ENCODE data around the gene KLF7. TPM values are rescaled to one million over a fixed set of nuclear protein-coding genes. Genes with fewer than 3 reads are reported as not detected.
"Not testable (repeated sequence)": the region's sequence is repeated elsewhere in the genome, so short reads cannot be mapped to it uniquely, and the experiment has no call there.

Gene KLF7
- polyA plus RNA-seq, 2 of the 4 experiments (the other 2 are of a cell fraction), result 17.8 to 29.8 TPM

DNA sequence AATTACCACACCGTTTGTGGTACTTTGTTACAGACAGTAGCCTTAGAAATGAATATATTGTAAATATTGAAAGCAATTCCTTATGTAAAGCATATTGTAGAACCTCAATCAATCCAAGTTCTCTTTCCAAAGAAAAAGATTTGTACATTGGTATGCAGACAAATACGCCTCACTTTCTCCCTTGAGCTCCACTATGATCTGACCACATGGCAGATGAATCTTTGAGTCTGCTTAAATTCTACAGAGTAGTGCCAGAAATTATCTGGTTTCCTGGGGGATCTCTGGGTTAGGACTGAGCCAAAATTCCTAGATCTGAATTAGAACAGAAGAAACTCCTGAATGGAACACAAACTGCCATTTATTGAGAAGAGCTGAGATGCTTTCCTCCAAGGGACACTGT lies 127.4 kb downstream of the KLF7 start:
- H3K4me3 ChIP-seq, result no peak overlapping the region
- CTCF ChIA-PET, result interaction anchor here (1.4 kb wide), 1 partner anchor 10 kb away, joined by 3 read pairs; no protein-coding TSS in a partner anchor
- H3K27ac ChIP-seq, result no peak overlapping the region
- TF ChIP-seq PHF8 (IDR thresholded peaks at IDR 0.05; ENCODE audit: borderline replicate concordance, low read depth), result no peak
- no peak for TF ChIP-seq GATA3 (IDR thresholded peaks at IDR 0.05; ENCODE audit: borderline replicate concordance)
- no peak for TF ChIP-seq CHD2 (IDR thresholded peaks at IDR 0.05; ENCODE audit: low read length, partially characterized antibody)
- TF ChIP-seq, protein P1, sequence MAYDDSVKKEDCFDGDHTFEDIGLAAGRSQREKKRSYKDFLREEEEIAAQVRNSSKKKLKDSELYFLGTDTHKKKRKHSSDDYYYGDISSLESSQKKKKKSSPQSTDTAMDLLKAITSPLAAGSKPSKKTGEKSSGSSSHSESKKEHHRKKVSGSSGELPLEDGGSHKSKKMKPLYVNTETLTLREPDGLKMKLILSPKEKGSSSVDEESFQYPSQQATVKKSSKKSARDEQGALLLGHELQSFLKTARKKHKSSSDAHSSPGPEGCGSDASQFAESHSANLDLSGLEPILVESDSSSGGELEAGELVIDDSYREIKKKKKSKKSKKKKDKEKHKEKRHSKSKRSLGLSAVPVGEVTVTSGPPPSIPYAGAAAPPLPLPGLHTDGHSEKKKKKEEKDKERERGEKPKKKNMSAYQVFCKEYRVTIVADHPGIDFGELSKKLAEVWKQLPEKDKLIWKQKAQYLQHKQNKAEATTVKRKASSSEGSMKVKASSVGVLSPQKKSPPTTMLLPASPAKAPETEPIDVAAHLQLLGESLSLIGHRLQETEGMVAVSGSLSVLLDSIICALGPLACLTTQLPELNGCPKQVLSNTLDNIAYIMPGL (CRISPR knock-in tag; IDR thresholded peaks at IDR 0.05; ENCODE audit: borderline replicate concordance), result no peak
- no peak for TF ChIP-seq BHLHE40 (IDR thresholded peaks at IDR 0.05; ENCODE audit: low read depth, low read length)
- TF ChIP-seq, protein P2, sequence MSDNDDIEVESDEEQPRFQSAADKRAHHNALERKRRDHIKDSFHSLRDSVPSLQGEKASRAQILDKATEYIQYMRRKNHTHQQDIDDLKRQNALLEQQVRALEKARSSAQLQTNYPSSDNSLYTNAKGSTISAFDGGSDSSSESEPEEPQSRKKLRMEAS (IDR thresholded peaks at IDR 0.05), result no peak
- TF ChIP-seq SREBF2 (IDR thresholded peaks at IDR 0.05), result no peak
- TF ChIP-seq RARB (CRISPR knock-in tag; IDR thresholded peaks at IDR 0.05), result no peak
- no peak for TF ChIP-seq CBX2 (IDR thresholded peaks at IDR 0.05; ENCODE audit: borderline replicate concordance, low read depth)
- TF ChIP-seq ZSCAN20 (CRISPR knock-in tag; IDR thresholded peaks at IDR 0.05), result no peak
- no peak for TF ChIP-seq KDM5A (IDR thresholded peaks at IDR 0.05)
- no peak for TF ChIP-seq CHD4 (IDR thresholded peaks at IDR 0.05; ENCODE audit: borderline replicate concordance)
- no peak for TF ChIP-seq HDAC2 (IDR thresholded peaks at IDR 0.05)
- TF ChIP-seq MAZ (IDR thresholded peaks at IDR 0.05; ENCODE audit: borderline replicate concordance, low read depth, low read length), result no peak
- no peak for TF ChIP-seq SMC3 (IDR thresholded peaks at IDR 0.05)
- TF ChIP-seq ZC3H11A (IDR thresholded peaks at IDR 0.05), result no peak
- TF ChIP-seq ZFP36 (IDR thresholded peaks at IDR 0.05; ENCODE audit: borderline replicate concordance, partially characterized antibody), result no peak
- TF ChIP-seq, protein P3, sequence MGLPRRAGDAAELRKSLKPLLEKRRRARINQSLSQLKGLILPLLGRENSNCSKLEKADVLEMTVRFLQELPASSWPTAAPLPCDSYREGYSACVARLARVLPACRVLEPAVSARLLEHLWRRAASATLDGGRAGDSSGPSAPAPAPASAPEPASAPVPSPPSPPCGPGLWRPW (IDR thresholded peaks at IDR 0.05), result no peak
- TF ChIP-seq, protein P4, sequence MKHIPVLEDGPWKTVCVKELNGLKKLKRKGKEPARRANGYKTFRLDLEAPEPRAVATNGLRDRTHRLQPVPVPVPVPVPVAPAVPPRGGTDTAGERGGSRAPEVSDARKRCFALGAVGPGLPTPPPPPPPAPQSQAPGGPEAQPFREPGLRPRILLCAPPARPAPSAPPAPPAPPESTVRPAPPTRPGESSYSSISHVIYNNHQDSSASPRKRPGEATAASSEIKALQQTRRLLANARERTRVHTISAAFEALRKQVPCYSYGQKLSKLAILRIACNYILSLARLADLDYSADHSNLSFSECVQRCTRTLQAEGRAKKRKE (CRISPR knock-in tag; IDR thresholded peaks at IDR 0.05; ENCODE audit: low read depth), result no peak
- H3K4me1 ChIP-seq, result no peaks in the 10 kb centered on the region
- H3K4me2 ChIP-seq, result no peak overlapping the region
- FAIRE-seq (no peak), ATAC-seq (no peak), DNase-seq (ENCODE audit: low read depth in 1 of 2, low spot score in 1 of 2) (no peak)
- peaks cover 6% of the 10 kb centered on the region; the same call in 2 of the 3 replicates for H3K9me3 ChIP-seq
- POLR2A ChIA-PET, result interaction anchor here (0.7 kb wide), 1 partner anchor 29 kb away, joined by 3 read pairs; no protein-coding TSS in a partner anchor
- WGBS (ENCODE audit: missing lambda C conversion rate), result 56% methylated on average over 2 of the region's 2 CpGs

DNA sequence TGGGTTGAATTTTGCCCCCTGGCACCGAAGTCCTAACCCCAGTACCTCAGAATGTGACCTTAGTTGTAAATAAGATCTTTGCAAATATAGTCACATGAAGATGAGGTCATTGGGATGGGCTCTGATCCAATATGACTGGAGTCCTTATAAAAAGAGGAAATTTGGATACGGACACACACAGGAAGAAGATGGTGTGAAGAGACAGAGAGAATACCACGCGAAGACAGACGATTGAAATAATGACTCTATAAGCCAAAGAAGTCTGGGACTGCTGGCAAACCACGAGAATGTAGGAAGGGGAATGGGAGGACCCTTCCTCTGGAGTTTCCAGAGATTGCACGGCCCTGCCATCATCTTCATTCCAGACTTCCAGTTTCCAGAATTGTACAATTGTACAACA lies 127.9 kb downstream of the KLF7 start:
- Histone ChIP-seq H3K4me2 (no peak overlapping the region), H3K9me3 (peaks cover 9% of the 10 kb centered on the region; the same call in 2 of the 3 replicates), H3K27ac (no peak overlapping the region), H3K4me1 (no peaks in the 10 kb centered on the region), H3K4me3 (no peak overlapping the region)
- WGBS (ENCODE audit: missing lambda C conversion rate), result 59% methylated on average over 7 of the region's 7 CpGs
- TF ChIP-seq RAD21 (conservative IDR thresholded peaks at IDR 0.05 in 1 of 2, IDR thresholded peaks at IDR 0.05 in 1 of 2) (no peak), SREBF2 (IDR thresholded peaks at IDR 0.05) (no peak), KDM5A (IDR thresholded peaks at IDR 0.05) (no peak), EHF (CRISPR knock-in tag; IDR thresholded peaks at IDR 0.05) (no peak), HOXB5 (CRISPR knock-in tag; IDR thresholded peaks at IDR 0.05) (no peak), RARB (CRISPR knock-in tag; IDR thresholded peaks at IDR 0.05) (no peak), HEYL (CRISPR knock-in tag; IDR thresholded peaks at IDR 0.05) (no peak), NR3C1 (IDR thresholded peaks at IDR 0.05) (no peak), FOXS1 (CRISPR knock-in tag; IDR thresholded peaks at IDR 0.05) (no peak), PHF8 (IDR thresholded peaks at IDR 0.05; ENCODE audit: borderline replicate concordance, low read depth) (no peak), ZFP36 (IDR thresholded peaks at IDR 0.05; ENCODE audit: borderline replicate concordance, partially characterized antibody) (no peak), HOXA7 (CRISPR knock-in tag; IDR thresholded peaks at IDR 0.05) (no peak), CBX8 (IDR thresholded peaks at IDR 0.05) (no peak)
- TF ChIP-seq, protein P5, sequence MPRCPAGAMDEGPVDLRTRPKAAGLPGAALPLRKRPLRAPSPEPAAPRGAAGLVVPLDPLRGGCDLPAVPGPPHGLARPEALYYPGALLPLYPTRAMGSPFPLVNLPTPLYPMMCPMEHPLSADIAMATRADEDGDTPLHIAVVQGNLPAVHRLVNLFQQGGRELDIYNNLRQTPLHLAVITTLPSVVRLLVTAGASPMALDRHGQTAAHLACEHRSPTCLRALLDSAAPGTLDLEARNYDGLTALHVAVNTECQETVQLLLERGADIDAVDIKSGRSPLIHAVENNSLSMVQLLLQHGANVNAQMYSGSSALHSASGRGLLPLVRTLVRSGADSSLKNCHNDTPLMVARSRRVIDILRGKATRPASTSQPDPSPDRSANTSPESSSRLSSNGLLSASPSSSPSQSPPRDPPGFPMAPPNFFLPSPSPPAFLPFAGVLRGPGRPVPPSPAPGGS (IDR thresholded peaks at IDR 0.05), result no peak
- TF ChIP-seq, protein P6, sequence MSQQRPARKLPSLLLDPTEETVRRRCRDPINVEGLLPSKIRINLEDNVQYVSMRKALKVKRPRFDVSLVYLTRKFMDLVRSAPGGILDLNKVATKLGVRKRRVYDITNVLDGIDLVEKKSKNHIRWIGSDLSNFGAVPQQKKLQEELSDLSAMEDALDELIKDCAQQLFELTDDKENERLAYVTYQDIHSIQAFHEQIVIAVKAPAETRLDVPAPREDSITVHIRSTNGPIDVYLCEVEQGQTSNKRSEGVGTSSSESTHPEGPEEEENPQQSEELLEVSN (IDR thresholded peaks at IDR 0.05; ENCODE audit: borderline replicate concordance, low read depth), result no peak
- TF ChIP-seq, protein P4 (CRISPR knock-in tag; IDR thresholded peaks at IDR 0.05; ENCODE audit: low read depth), result no peak
- CTCF ChIA-PET, result interaction anchor here (1.4 kb wide), 1 partner anchor 10 kb away, joined by 3 read pairs; no protein-coding TSS in a partner anchor
- POLR2A ChIA-PET, result no interaction called here
- FAIRE-seq (no peak), DNase-seq (ENCODE audit: low read depth in 1 of 2, low spot score in 1 of 2) (no peak), ATAC-seq (no peak)

DNA sequence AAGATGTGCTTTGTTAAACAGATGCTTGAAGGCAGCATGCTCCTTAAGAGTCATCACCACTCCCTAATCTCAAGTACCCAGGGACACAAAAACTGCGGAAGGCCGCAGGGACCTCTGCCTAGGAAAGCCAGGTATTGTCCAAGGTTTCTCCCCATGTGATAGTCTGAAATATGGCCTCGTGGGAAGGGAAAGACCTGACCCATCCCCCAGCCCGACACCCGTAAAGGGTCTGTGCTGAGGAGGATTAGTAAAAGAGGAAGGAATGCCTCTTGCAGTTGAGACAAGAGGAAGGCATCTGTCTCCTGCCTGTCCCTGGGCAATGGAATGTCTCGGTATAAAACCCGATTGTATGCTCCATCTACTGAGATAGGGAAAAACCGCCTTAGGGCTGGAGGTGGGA lies 128.7 kb downstream of the KLF7 start:
- H3K4me1 ChIP-seq; H3K27ac ChIP-seq; FAIRE-seq; H3K9me3 ChIP-seq; H3K4me3 ChIP-seq; POLR2A ChIA-PET; H3K4me2 ChIP-seq; ATAC-seq; CTCF ChIA-PET; DNase-seq (ENCODE audit: low read depth in 1 of 2, low spot score in 1 of 2): not testable (repeated sequence)
- 67% methylated on average over 3 of the region's 8 CpGs for WGBS (ENCODE audit: missing lambda C conversion rate)

Measured in A549 (cell line).